Heart left ventricle (tissue), 16 donors: ENCODE data around the gene LGALS16. TPM values are rescaled to one million over a fixed set of nuclear protein-coding genes. Genes with fewer than 3 reads are reported as not detected.

Source experiments
- ATAC-seq, 4 donors: fragments of 200-7000 bp; cut with Tn5 transposase; one replicate each; pipeline ENCODE4 v1.9.1; 2020 to 2022; ENCODE audit warnings: moderate library complexity in 4 of 4, mild to moderate bottlenecking in 3 of 4, moderate number of reproducible peaks in 1 of 4
- DNase-seq, 5 donors: peaks; one replicate each; pipeline ENCODE4 v3.0.0-alpha.2; 2020
- H3K27ac ChIP-seq, 12 donors: fragments of 200-600 bp; sonication (generic) in 4 of 12; one replicate each; pipeline versions ENCODE4 v1.5.0 to v1.8.0; 2016 to 2022; ENCODE audit warnings: mild to moderate bottlenecking in 2 of 12
- H3K27me3 ChIP-seq, 9 donors: fragments of 200-600 bp; sonication (generic) in 2 of 9; one replicate each; pipeline versions ENCODE4 v1.5.1 to v1.8.0; 2016 to 2022; ENCODE audit warnings: mild to moderate bottlenecking in 3 of 9
- H3K36me3 ChIP-seq, 9 donors: fragments of 200-600 bp; sonication (generic) in 2 of 9; one replicate each; pipeline versions ENCODE4 v1.5.0 to v1.8.0; 2018 to 2022; ENCODE audit warnings: mild to moderate bottlenecking in 2 of 9
- H3K4me1 ChIP-seq, 12 donors: fragments of 200-600 bp; sonication (generic) in 4 of 12; one replicate each; pipeline versions ENCODE4 v1.5.0 to v1.8.0; 2016 to 2022; ENCODE audit warnings: mild to moderate bottlenecking in 3 of 12
- H3K4me3 ChIP-seq, 12 donors: fragments of 200-600 bp; sonication (generic) in 4 of 12; one replicate each; pipeline versions ENCODE4 v1.5.0 to v1.8.0; 2017 to 2022; ENCODE audit warnings: mild to moderate bottlenecking in 9 of 12, moderate library complexity in 4 of 12
- H3K9me3 ChIP-seq, 12 donors: fragments of 200-600 bp; sonication (generic) in 4 of 12; one replicate each; pipeline versions ENCODE4 v1.5.0 to v1.8.0; 2016 to 2022; ENCODE audit warnings: mild to moderate bottlenecking in 1 of 12
- CTCF ChIP-seq, 12 donors: fragments of 200-600 bp; sonication (generic) in 4 of 12; IDR thresholded peaks; one replicate each; pipeline versions ENCODE4 v1.5.0 to v1.8.0; 2018 to 2022; ENCODE audit warnings: antibody characterized with exemption in 12 of 12, mild to moderate bottlenecking in 5 of 12
- POLR2A ChIP-seq, 2 donors: fragments of 450-650 bp; IDR thresholded peaks; one replicate each; pipeline ENCODE4 v1.6.1; 2017; ENCODE audit warnings: antibody characterized with exemption in 2 of 2, mild to moderate bottlenecking in 2 of 2, moderate library complexity in 2 of 2
- WGBS, 4 donors: extraction: QIAGEN DNeasy Blood & Tissue Kit in 2 of 4; methylation state at CpG; one replicate each; pipeline versions ENCODE4 v1.1.5 to v1.1.7; 2013 to 2018; 5-methylcytosine and 5-hydroxymethylcytosine counted together
- intact Hi-C, 10 donors: fragments of 100-400 bp; cut with DNase I; formaldehyde crosslinking; loops; one replicate each; pipeline versions ENCODE4 v1.11.1 to v1.14.2; 2022
- polyA plus RNA-seq, 2 donors: library from polyadenylated mRNA; stranded (reverse); fragments of 200-250 nt; gene quantifications; one replicate each; pipeline ENCODE4 v1.2.3, GENCODE V29; 2013
- total RNA-seq, 9 donors: library from RNA; depleted of rRNA in 2 of 9; stranded (reverse); fragments of >200 nt in 2 of 9; fragmentation: NEBNext Ultra II Directional in 3 of 9; extraction: Animal tissue kit (Norgen Biotek cat#: 25700) in 3 of 9; gene quantifications; one replicate each; pipeline versions ENCODE4 v1.1.0 to v1.2.4, GENCODE V29; 2016 to 2023
- donor health status: ischemic (EF 13 %, LVEDD 7.1; RV severe dilation, severe dysfunction).
- donor health status: healthy with polysubstance abuse.
- donor health status: DM: no; HTN: yes; CAD: no.
- donor health status: DM: no; HTN: no; CAD: no.
- donor health status: ischemic (EF 25% LVEDD 6.9; RV normal size, moderate dysfunction).
- donor health status: ischemic (EF 25% LVEDD 5.7; RV mildly dilated, moderate dysfunction).
- donor health status: healthy.
- donor health status: DM: yes; HTN: yes; CAD: no.
- donor health status: ischemic (EF 35%, LVEDD 5.7; RV mildly dilated, moderate dysfunction).
- donor health status: nonischemic (EF 11% LVEDD 7.7; RV severe dilation, severe dysfunction).
- donor health status: DM: yes; HTN: yes; CAD: no.
- donor health status: PGD.
- donor health status: ischemic (EF 29% LVEDD 5.4; RV normal size, mild dysfunction).
- donor health status: nonischemic (EF 23%, LVEDD 6.1; RV moderate dilation, normal function).

LGALS16 gene
- total and polyA plus RNA-seq, 11 donors, result not detected

- H3K9me3 ChIP-seq, result peaks cover 0 to 3% (median 0%) of the 10 kb centered on the region in 12 donors
- 34 to 56% (median 51%) methylated on average over 4 of the region's 4 CpGs for WGBS, 4 donors
- ATAC-seq, result no peak
- H3K27ac ChIP-seq, result no peak overlapping the region
- peaks cover 0 to 22% (median 3%) of the 10 kb centered on the region in 9 donors for H3K27me3 ChIP-seq
- H3K4me1 ChIP-seq, result no peaks in the 10 kb centered on the region
- no peak for TF ChIP-seq POLR2A (IDR thresholded peaks at IDR 0.05)
- no peak for TF ChIP-seq CTCF (IDR thresholded peaks at IDR 0.05)
- no peaks in the 10 kb centered on the region for H3K36me3 ChIP-seq
- no peak for DNase-seq
- intact Hi-C loops, result no loop called here
- H3K4me3 ChIP-seq, result no peak overlapping the region
Observed at GRCh38 chr19:39637891-39638290, 17.8 kb upstream of the LGALS16 start.

GRCh38 chr19:39641773-39642172 lies 13.9 kb upstream of the LGALS16 start:
- intact Hi-C loops, result no loop called here
- DNase-seq (no peak), ATAC-seq (no peak)
- Histone ChIP-seq H3K4me3 (no peak overlapping the region), H3K27me3 (peaks cover 0 to 26% (median 3%) of the 10 kb centered on the region in 9 donors), H3K36me3 (no peaks in the 10 kb centered on the region), H3K27ac (no peak overlapping the region), H3K4me1 (no peaks in the 10 kb centered on the region), H3K9me3 (no peaks in the 10 kb centered on the region)
- WGBS, 4 donors, result 25 to 58% (median 31%) methylated on average over 1 of the region's 1 CpG
- TF ChIP-seq CTCF (IDR thresholded peaks at IDR 0.05) (no peak), POLR2A (IDR thresholded peaks at IDR 0.05) (no peak)

- TF ChIP-seq CTCF (IDR thresholded peaks at IDR 0.05), result no peak
- DNase-seq (no peak), ATAC-seq (no peak)
- Histone ChIP-seq H3K27me3 (peaks cover 0 to 20% (median 5%) of the 10 kb centered on the region in 9 donors), H3K9me3 (no peaks in the 10 kb centered on the region), H3K36me3 (no peaks in the 10 kb centered on the region), H3K4me3 (no peak overlapping the region), H3K4me1 (no peaks in the 10 kb centered on the region), H3K27ac (no peak overlapping the region)
- intact Hi-C loops, result no loop called here
- 60 to 67% (median 62%) methylated on average over 5 of the region's 5 CpGs for whole genome bisulfite sequencing, 4 donors
Observed at GRCh38 chr19:39643591-39643990, 12.1 kb upstream of the LGALS16 start.

- Histone ChIP-seq H3K4me3 (no peak overlapping the region), H3K36me3 (no peaks in the 10 kb centered on the region), H3K27ac (no peak overlapping the region), H3K27me3 (peaks cover 0 to 17% (median 4%) of the 10 kb centered on the region in 9 donors), H3K4me1 (no peaks in the 10 kb centered on the region), H3K9me3 (no peaks in the 10 kb centered on the region)
- WGBS, 4 donors, result 17 to 27% (median 23%) methylated on average over 6 of the region's 6 CpGs
- intact Hi-C loops, result no loop called here
- no peak for DNase-seq
- no peak for TF ChIP-seq POLR2A (IDR thresholded peaks at IDR 0.05)
- TF ChIP-seq CTCF (IDR thresholded peaks at IDR 0.05), result no peak
- no peak for ATAC-seq
Observed at GRCh38 chr19:39645800-39646411, 9.8 kb upstream of the LGALS16 start.
